ENCODE results near the gene HLA-G. TPM values are rescaled to one million over a fixed set of nuclear protein-coding genes. Genes with fewer than 3 reads are reported as not detected.

Gene HLA-G
- total RNA-seq, 1 experiment from 2014 or later, result not detected

- TF ChIP-seq, protein P1, sequence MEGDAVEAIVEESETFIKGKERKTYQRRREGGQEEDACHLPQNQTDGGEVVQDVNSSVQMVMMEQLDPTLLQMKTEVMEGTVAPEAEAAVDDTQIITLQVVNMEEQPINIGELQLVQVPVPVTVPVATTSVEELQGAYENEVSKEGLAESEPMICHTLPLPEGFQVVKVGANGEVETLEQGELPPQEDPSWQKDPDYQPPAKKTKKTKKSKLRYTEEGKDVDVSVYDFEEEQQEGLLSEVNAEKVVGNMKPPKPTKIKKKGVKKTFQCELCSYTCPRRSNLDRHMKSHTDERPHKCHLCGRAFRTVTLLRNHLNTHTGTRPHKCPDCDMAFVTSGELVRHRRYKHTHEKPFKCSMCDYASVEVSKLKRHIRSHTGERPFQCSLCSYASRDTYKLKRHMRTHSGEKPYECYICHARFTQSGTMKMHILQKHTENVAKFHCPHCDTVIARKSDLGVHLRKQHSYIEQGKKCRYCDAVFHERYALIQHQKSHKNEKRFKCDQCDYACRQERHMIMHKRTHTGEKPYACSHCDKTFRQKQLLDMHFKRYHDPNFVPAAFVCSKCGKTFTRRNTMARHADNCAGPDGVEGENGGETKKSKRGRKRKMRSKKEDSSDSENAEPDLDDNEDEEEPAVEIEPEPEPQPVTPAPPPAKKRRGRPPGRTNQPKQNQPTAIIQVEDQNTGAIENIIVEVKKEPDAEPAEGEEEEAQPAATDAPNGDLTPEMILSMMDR (IDR thresholded peaks at IDR 0.05 in 2 of 3, conservative IDR thresholded peaks at IDR 0.05 in 1 of 3; ENCODE audit: borderline replicate concordance in 1 of 3, insufficient read depth in 1 of 3, low read depth in 2 of 3, low read length in 2 of 3), result peak in 1 of 3 experiments; percentile 44; a peak in 2 of 6 replicates
- TF ChIP-seq RAD21 (IDR thresholded peaks at IDR 0.05; ENCODE audit: low read depth) (no peak), EZH2phosphoT487 (IDR thresholded peaks at IDR 0.05; ENCODE audit: borderline replicate concordance) (no peak), ZNF274 (IDR thresholded peaks at IDR 0.05; ENCODE audit: low read depth, low read length) (no peak), POLR2A (IDR thresholded peaks at IDR 0.05; ENCODE audit: borderline replicate concordance, extremely low read depth, insufficient read depth, insufficient read length) (no peak), JUND (IDR thresholded peaks at IDR 0.05) (peak; percentile 87), ZFX (IDR thresholded peaks at IDR 0.05) (no peak)
These were observed 13.8 kb upstream of the HLA-G start (continued) for GRCh38 chr6:29813809-29814208.

GRCh38 chr6:29814379-29815117 is 13.1 kb upstream of the HLA-G start:
- H3K27me3 ChIP-seq (ENCODE audit: insufficient read depth, low read length), result no peaks in the 10 kb centered on the region
- H4K20me1 ChIP-seq (ENCODE audit: insufficient read depth), result no peaks in the 10 kb centered on the region
- peak overlapping the region; percentile 20; the same call in 1 of the 2 replicates for H3K27ac ChIP-seq (ENCODE audit: low read depth, low read length)
- no peaks in the 10 kb centered on the region for H3K9me2 ChIP-seq (ENCODE audit: insufficient read depth)
- peaks cover 0 to 19% of the 10 kb centered on the region in 2 experiments; a peak in 3 of 4 replicates for H3K4me1 ChIP-seq (ENCODE audit: control insufficient read depth in 1 of 2, insufficient read depth in 2 of 2, low read length in 2 of 2)
- intact Hi-C loops (cut with micrococcal nuclease), result no loop called here
- ChIA-PET RAD21 (ENCODE audit: low non-redundant PET in 1 of 2, low total read pairs in 2 of 2, uncharacterized antibody in 2 of 2, unreplicated experiment in 2 of 2) (no interaction called here), POLR2A (no interaction called here), CTCF (no interaction called here)
- peak overlapping the region; percentile 65 for H3K4me2 ChIP-seq (ENCODE audit: low read length)
- TF ChIP-seq, protein P1 (IDR thresholded peaks at IDR 0.05 in 2 of 3, conservative IDR thresholded peaks at IDR 0.05 in 1 of 3; ENCODE audit: borderline replicate concordance in 1 of 3, insufficient read depth in 1 of 3, low read depth in 2 of 3, low read length in 2 of 3), result 0 out of 6 replicates have a peak, but pooled peaks of 1 of the 3 experiments have one; percentile 9
- TF ChIP-seq EZH2phosphoT487 (IDR thresholded peaks at IDR 0.05; ENCODE audit: borderline replicate concordance), result no peak
- peak overlapping the region; percentile 43 for H3K9ac ChIP-seq (ENCODE audit: low read length)
- DNase-seq (ENCODE audit: low read depth, low spot score) (no peak), ATAC-seq (no peak)
- H3K79me2 ChIP-seq (ENCODE audit: insufficient read depth, low read length), result no peaks in the 10 kb centered on the region
- no peak overlapping the region for H2AFZ ChIP-seq (ENCODE audit: low read depth, low read length, poor library complexity, severe bottlenecking)
- 0 out of 4 replicates have a peak overlapping the region, but pooled peaks of 1 of the 2 experiments have one; percentile 21 for H3K4me3 ChIP-seq (replicated peaks in 1 of 2; ENCODE audit: low read depth in 1 of 2, low read length in 2 of 2)
- no peaks in the 10 kb centered on the region for H3K9me3 ChIP-seq (ENCODE audit: control insufficient read depth in 1 of 2, insufficient read depth in 1 of 2, low read depth in 1 of 2, low read length in 2 of 2)
- no TSS peak for BruUV-seq (replicated peaks)
- H3K36me3 ChIP-seq (ENCODE audit: control insufficient read depth in 1 of 2, insufficient read depth in 2 of 2, low read length in 2 of 2), result no peaks in the 10 kb centered on the region

All from HCT116 (cell line).